Duodenal mucosa (tissue), 2 donors: ENCODE measurements around the gene HTR3B.

ENCODE experiments used
- H3K27ac ChIP-seq: one replicate; pipeline ENCODE4 v1.7.0; 2013; ENCODE audit warnings: low read depth, low read length
- H3K27me3 ChIP-seq, 2 donors: one replicate each; pipeline ENCODE4 v1.7.0; 2013; ENCODE audit warnings: low read length in 2 of 2, control low read depth in 1 of 2; ENCODE audit not compliant: insufficient read depth in 2 of 2, control insufficient read depth in 1 of 2
- H3K36me3 ChIP-seq, 2 donors: one replicate each; pipeline ENCODE4 v1.7.0; 2013; ENCODE audit warnings: low read length in 2 of 2, control low read depth in 1 of 2; ENCODE audit not compliant: insufficient read depth in 2 of 2, control insufficient read depth in 1 of 2
- H3K4me1 ChIP-seq, 2 donors: one replicate each; pipeline ENCODE4 v1.7.0; 2013; ENCODE audit warnings: low read length in 2 of 2, control low read depth in 1 of 2; ENCODE audit not compliant: insufficient read depth in 2 of 2, control insufficient read depth in 1 of 2
- H3K4me3 ChIP-seq, 2 donors: one replicate each; pipeline ENCODE4 v1.7.0; 2013; ENCODE audit warnings: low read length in 2 of 2, low read depth in 1 of 2
- H3K9ac ChIP-seq, 2 donors: one replicate each; pipeline ENCODE4 v1.7.0; 2013; ENCODE audit warnings: low read length in 2 of 2, low read depth in 1 of 2
- H3K9me3 ChIP-seq, 2 donors: one replicate each; pipeline ENCODE4 v1.7.0; 2013; ENCODE audit warnings: low read length in 2 of 2, control low read depth in 1 of 2; ENCODE audit not compliant: control insufficient read depth in 1 of 2

The HTR3B gene, protein sequence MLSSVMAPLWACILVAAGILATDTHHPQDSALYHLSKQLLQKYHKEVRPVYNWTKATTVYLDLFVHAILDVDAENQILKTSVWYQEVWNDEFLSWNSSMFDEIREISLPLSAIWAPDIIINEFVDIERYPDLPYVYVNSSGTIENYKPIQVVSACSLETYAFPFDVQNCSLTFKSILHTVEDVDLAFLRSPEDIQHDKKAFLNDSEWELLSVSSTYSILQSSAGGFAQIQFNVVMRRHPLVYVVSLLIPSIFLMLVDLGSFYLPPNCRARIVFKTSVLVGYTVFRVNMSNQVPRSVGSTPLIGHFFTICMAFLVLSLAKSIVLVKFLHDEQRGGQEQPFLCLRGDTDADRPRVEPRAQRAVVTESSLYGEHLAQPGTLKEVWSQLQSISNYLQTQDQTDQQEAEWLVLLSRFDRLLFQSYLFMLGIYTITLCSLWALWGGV

DNA sequence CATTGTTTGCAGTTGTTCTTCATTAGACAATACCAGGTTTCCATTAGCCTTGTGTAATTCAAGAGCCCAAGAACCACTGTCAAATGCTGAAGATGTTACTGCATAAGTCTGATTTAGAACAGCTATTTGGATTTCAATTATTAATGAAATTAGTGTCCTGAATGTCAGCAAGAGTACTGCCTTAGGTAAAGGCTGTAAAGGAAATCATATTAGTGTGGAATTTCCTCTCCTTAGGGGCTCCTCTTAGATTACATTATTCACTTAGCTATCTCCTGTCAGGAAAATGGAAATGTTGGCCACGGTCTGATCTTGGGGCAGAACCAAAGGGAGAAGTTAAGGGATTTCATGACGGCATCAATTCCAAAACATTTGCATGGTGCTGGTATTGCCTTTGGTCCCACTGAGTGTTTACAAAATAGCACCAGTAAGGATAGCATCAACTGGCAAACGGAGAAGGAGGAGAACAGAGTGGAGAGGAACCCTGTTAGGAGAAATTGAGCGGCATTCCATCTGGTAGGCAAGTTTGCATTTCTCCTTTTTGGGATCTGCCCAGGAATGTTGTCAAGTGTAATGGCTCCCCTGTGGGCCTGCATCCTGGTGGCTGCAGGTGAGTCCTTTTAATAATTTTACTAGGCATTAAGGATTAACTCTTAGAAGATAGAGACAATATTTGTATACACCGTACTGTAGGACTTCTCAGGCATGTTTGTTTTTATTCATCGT is at the start of gene HTR3B:
HTR3B (plus strand) TSS at position 418 of the 723 bp plus-strand sequence; CDS start at position 556, 138 bp downstream.
- peaks cover 0 to 13% of the 10 kb centered on the region in 2 donors for H3K4me1 ChIP-seq
- no peak within 1 kb of the TSS for H3K4me3 ChIP-seq
- H3K9ac ChIP-seq = no peak within 1 kb of the TSS
- H3K36me3 ChIP-seq = no peaks in the 10 kb centered on the region
- H3K27ac ChIP-seq = no peak within 1 kb of the TSS
- H3K27me3 ChIP-seq = peaks cover 0 to 6% of the 10 kb centered on the region in 2 donors
- no peaks in the 10 kb centered on the region for H3K9me3 ChIP-seq

- no peaks in the 10 kb centered on the region for H3K9me3 ChIP-seq
- H3K27ac ChIP-seq = no peak overlapping the region
- no peak overlapping the region for H3K4me3 ChIP-seq
- H3K27me3 ChIP-seq = no peaks in the 10 kb centered on the region
- H3K4me1 ChIP-seq = peaks cover 3 to 7% of the 10 kb centered on the region in 2 donors
- peaks cover 8 to 16% of the 10 kb centered on the region in 2 donors for H3K36me3 ChIP-seq
- no peak overlapping the region for H3K9ac ChIP-seq
Measured at GRCh38 chr11:113855803-113856202, 48.8 kb upstream of the HTR3B start.

GRCh38 chr11:113856966-113857759 is 47.4 kb upstream of the HTR3B start:
- H3K4me1 ChIP-seq = peaks cover 3 to 7% of the 10 kb centered on the region in 2 donors
- no peak overlapping the region for H3K27ac ChIP-seq
- no peak overlapping the region for H3K9ac ChIP-seq
- H3K4me3 ChIP-seq = no peak overlapping the region
- H3K27me3 ChIP-seq = no peaks in the 10 kb centered on the region
- peaks cover 7 to 9% of the 10 kb centered on the region in 2 donors for H3K36me3 ChIP-seq
- H3K9me3 ChIP-seq = no peaks in the 10 kb centered on the region

DNA sequence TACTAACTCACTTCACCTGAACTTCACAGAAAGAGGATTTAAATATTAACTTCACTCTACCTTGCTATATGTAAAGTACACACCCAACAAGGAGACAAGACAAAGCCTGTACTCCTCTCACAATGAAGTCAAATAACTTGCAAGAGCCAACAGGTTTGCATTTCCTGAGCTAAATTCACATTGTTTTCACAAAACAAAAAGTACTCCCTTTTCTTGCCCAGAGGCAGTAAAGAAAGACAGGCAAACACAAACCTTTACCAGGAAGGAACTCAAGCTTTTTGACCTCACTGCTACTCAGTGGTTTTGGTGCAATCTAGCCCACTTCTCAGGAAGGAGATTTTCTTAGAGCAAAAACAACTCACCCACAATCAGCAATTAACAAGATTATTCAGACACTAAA is 44.9 kb upstream of the HTR3B start:
- Histone ChIP-seq H3K9me3 (no peaks in the 10 kb centered on the region), H3K27me3 (no peaks in the 10 kb centered on the region), H3K27ac (no peak overlapping the region), H3K36me3 (no peaks in the 10 kb centered on the region), H3K4me1 (peaks cover 3 to 7% of the 10 kb centered on the region in 2 donors), H3K9ac (no peak overlapping the region), H3K4me3 (no peak overlapping the region)

GRCh38 chr11:113862435-113862834 is 42.2 kb upstream of the HTR3B start:
- no peaks in the 10 kb centered on the region for H3K9me3 ChIP-seq
- H3K9ac ChIP-seq = no peak overlapping the region
- H3K4me1 ChIP-seq = peaks cover 3 to 7% of the 10 kb centered on the region in 2 donors
- H3K4me3 ChIP-seq = no peak overlapping the region
- no peak overlapping the region for H3K27ac ChIP-seq
- H3K27me3 ChIP-seq = no peaks in the 10 kb centered on the region
- H3K36me3 ChIP-seq = no peaks in the 10 kb centered on the region

DNA sequence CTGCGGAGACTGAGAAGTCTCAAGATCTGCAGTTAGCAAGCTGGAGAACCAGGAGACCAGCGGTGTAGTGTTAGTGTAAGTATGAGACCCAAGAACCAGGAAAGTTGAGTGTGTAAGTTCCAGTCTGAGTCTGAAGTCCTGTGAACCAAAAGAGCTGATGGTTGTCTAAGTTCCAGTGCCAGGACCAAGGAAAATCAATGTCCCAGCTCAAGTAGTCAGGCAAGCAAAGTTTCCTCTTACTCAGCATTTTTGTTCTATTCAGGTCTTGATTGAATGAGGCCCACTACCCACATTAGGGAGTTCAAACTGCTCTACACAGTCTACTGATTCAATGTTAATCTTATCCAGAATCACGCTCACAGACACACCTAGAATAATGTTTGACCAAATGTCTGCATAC is 40.2 kb upstream of the HTR3B start:
- Histone ChIP-seq H3K9me3 (no peaks in the 10 kb centered on the region), H3K9ac (no peak overlapping the region), H3K27me3 (no peaks in the 10 kb centered on the region), H3K27ac (no peak overlapping the region), H3K4me1 (peaks cover 3 to 7% of the 10 kb centered on the region in 2 donors), H3K36me3 (no peaks in the 10 kb centered on the region), H3K4me3 (no peak overlapping the region)

DNA sequence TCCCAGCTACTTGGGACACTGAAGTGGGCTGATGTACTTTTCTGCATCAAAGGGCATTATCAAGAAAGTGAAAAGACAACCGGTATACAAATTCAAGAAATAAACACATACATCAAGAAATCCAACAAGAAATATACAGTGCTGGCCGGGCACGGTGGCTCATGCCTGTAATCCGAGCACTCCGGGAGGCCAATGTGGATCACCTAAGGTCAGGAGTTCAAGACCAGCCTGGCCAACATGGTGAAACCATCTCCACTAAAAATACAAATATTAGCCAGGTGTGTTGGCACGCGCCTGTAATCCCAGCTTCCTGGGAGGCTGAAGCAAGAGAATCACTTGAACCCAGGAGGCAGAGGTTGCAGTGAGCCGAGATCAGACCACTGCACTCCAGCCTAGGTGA is 38.7 kb upstream of the HTR3B start:
- Histone ChIP-seq H3K4me3 (no peak overlapping the region), H3K27ac (no peak overlapping the region), H3K27me3 (no peaks in the 10 kb centered on the region), H3K36me3 (no peaks in the 10 kb centered on the region), H3K9me3 (no peaks in the 10 kb centered on the region), H3K9ac (no peak overlapping the region), H3K4me1 (no peaks in the 10 kb centered on the region)

DNA sequence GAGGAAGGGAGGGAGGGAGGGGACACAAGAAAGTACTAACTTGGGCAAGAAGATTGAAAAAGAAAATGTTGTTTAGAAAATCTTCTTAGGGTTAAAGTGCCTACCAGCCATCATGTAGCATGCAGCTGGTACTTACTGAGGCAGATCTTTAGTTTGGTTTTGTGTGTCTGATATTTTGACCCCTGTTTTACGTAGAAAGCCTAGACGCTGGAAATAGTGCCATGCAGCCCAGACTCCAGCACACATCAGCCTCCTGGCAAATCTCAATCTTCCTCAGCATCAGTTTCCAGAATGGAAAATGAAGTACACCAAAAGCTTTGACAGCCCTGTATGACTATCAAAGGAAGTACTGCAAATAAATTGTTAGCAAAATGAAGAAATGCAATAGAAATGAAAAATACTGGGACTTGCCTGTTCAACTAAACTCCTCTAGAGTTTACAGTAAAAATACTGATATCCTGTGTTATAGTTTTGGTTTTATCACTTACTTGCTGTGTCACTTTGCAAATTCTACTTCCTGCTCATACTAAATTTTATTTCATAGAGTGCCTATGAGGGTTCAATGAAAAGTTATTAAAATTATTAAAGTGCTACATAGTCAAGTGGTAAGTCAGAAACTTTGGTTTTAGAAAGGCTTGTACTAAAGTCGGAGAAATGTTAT is 36.6 kb upstream of the HTR3B start:
- H3K4me1 ChIP-seq = peaks cover 1 to 5% of the 10 kb centered on the region in 2 donors
- H3K4me3 ChIP-seq = no peak overlapping the region
- H3K27me3 ChIP-seq = no peaks in the 10 kb centered on the region
- no peaks in the 10 kb centered on the region for H3K36me3 ChIP-seq
- no peak overlapping the region for H3K9ac ChIP-seq
- H3K9me3 ChIP-seq = no peaks in the 10 kb centered on the region
- H3K27ac ChIP-seq = no peak overlapping the region

- Histone ChIP-seq H3K27ac (no peak overlapping the region), H3K9ac (no peak overlapping the region), H3K4me1 (peaks cover 15% of the 10 kb centered on the region in 2 donors)
Measured at GRCh38 chr11:113871336-113871735, 33.3 kb upstream of the HTR3B start.

More at GRCh38 chr11:113871336-113871735, 33.3 kb upstream of the HTR3B start:
- Histone ChIP-seq H3K9me3 (no peaks in the 10 kb centered on the region), H3K27me3 (no peaks in the 10 kb centered on the region), H3K36me3 (no peaks in the 10 kb centered on the region), H3K4me3 (no peak overlapping the region)
